Ramos (cell line): ENCODE results near the gene GCN1.
"Not testable (repeated sequence)": the region's sequence is repeated elsewhere in the genome, so short reads cannot be mapped to it uniquely, and the experiment has no call there.

Experiments used
- in situ Hi-C: fragments of 300-500 bp; cut with MboI; formaldehyde crosslinking; loops from one replicate; pipeline ENCODE4 v1.14.3; 2022; ENCODE audit warnings: low sequenced_read_pairs; ENCODE audit not compliant: unreplicated experiment

Gene GCN1

GRCh38 chr12:120194534-120195395 lies at the start of gene GCN1:
Gene GCN1, minus strand, starts transcription at chr12:120194715. Its CDS starts 18 bp downstream, at chr12:120194697.
- in situ Hi-C loops: no loop called here

- in situ Hi-C loops: no loop called here
Measured at GRCh38 chr12:120242971-120243699, 48.6 kb upstream of the GCN1 start.

DNA sequence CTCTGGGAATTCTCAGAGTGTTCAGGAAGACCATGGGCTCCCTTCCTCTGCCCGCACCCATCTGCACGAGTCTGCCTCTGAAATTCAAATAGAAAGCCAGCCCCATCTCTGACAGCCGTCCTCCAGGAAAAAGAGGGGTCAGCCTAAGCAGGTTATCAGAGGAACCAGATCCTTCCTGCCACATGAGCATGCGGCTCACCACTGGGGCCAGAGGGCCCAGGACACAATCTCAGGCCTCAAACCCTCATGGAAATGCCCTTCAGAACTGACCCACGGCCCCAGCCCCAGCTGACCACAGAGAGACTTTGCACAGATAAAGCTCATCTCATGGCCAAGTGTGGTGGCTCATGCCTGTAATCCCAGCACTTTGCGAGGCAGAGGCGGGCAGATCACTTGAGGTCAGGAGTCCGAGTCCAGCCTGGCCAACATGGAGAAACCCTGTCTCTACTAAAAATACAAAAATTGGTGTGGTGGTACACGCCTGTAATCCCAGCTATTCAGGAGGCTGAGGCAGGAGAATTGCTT lies 47.8 kb upstream of the GCN1 start:
- in situ Hi-C loops: no loop called here

DNA sequence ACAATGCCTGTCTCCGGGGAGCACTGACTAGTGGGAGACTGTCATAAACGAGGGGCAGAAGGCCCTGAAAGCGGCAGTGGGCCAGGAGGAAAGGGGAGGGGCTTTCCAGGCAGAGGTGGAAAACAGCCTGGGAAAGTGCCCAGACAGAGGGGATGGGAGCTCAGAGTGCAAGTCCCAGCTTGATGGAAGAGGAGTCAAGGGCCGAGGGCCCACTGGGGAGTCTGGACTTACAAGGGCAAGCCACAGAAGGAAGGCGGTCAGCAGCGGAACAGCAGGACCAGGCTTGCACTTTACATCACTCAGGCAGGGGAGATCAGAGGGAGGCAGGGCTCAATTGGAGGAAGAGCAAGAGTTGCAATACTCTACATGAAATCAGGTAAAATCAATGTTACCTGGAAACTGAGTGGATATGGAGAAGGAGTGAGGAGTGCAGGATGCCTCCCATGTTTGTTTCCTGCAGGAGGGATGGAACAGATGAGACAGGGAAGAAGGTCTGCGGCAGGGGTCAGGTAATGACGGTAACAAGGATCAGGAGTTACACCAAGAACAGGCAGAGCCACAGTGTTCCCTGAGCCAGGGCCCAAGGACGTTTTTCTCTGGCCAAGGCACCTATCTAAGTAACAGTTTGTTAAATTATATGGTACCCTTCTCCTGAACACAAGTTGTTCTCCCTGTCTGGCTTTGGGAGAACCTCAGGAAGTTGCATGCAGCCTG lies 47.2 kb upstream of the GCN1 start:
- in situ Hi-C loops: no loop called here

DNA sequence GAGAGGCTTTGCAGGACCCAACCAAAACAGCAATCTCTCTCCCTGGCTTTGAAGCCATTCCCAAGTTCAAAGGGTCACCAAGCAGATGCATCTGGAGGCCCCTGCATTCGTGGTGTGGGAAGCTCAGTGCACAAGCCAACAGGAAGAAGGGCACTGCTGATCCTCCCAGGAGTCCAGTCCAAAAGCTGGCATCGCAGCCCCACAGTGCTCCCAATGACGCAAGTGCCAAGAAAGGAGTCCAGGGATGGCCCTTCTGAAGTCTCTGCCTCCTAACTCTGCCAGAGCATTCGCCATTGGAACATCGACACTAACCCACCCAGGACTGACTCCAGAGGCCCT lies 45.9 kb upstream of the GCN1 start:
- in situ Hi-C loops: no loop called here

DNA sequence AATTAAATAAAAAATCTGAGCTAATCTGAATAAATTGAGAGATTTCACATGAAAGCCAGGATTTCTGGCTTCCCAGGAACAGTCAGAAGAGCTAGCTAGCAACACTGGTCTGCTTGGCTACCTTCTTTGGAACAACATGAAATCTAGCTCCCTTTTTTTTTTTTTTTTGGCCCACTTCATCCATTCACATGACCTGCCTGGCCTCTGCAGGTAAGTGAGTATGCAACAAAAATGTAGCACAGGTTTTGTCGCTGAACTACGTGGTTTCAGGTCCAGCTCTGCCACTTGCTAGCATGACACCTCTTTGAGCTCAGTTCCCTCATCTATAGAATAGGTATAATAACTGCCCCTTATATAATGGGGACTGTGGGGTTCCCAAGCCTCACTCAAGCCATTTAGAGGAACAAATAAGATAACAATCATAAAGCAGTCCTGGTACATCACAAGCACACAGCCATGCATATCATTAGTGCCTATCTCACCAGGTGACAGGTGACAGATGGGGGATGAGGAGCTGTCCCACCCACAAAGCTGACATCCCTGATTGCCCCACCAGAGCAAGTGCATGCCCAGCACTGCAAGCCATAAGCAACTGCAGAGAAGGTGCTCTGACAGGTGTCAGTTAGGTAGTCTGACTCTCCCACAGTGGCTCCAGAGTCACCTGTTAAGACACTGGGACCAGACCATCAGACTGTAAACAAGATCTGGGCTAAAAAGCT lies 45.4 kb upstream of the GCN1 start:
- in situ Hi-C loops: no loop called here

DNA sequence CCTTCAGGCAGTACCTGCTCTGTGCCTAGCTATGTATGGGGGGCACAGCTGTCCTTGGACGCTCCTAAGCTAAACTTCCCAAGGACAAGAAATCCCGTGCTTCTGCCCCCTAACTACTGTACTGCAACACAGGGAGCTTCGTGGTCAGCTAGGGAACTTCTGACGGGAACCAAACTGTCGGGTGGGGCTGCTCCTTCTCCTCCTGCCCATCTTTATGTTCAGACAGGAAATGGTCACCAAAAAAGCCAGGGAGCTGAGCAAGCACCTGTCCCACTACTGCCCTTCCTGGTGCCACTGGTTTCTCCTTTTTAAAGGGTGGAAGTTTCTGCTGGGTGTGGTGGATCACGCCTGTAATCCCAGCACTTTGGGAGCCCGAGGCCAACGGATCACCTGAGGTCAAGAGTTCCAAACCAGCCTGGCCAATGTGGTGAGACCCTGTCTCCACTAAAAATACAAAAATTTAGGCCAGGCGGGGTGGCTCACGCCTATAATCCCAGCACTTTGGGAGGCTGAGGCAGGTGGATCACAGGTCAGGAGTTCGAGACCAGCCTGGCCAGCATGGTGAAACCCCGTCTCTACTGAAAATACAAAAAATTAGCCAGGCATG lies 44.4 kb upstream of the GCN1 start:
- in situ Hi-C loops: no loop called here

DNA sequence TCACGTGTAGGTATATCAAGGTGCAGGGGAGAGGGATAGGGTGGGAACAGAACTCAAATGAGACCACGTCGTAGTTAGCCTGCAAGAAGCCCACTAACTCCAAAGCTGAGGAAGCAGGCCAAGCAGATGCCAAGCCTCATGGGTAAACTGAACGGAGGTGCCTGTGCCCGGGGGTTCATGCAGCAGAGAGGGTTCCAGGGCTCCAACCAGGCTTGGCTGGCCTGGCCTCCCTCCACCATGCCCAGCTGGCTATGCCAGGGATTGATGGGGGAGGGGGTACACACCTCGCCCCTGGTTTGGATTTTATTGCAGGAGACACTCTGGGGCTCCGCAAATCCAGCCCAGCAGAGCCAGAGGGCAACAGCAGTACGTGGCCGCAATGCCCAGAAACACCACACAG lies 43.7 kb upstream of the GCN1 start:
- in situ Hi-C loops: no loop called here

DNA sequence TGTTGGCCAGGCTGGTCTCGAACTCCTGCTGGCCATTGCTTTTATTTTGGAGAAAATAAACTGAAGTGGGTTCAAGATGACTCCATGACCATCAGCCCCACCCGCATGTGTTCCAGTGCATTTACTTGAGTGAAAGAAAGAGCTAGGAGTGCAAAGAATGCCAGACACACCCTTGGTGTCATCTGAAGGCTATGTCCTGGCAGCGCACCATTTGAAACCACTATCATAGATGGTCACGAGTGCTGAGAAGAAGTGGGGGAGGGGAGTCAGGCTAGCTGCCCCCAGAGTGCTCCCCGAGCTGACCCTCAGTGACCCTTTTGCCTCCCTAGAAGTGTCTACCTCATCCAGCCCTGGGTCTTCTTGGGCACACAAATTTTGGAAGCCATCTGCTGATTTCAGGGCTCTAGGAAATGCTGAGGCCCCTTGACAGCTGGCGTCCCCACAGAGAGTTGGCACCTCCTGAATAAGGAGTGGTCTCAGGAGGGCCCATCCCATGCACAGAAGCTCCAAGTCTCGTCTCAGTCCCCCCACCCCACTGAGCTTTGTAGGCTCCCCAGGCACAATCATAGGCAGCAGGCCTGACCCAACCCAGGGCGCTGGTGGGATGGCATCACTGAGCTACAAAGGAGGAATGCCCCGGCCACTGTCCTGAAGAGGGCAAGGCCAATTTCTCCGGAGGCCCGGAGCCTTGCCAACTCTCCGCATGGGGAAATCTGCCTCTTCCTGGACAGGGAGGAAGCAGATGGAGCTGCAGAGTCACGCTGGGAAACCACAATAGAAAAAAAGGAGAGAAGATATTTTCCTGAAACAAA lies 43.1 kb upstream of the GCN1 start:
- in situ Hi-C loops: no loop called here

GRCh38 chr12:120236809-120237208 lies 42.3 kb upstream of the GCN1 start:
- in situ Hi-C loops: not testable (repeated sequence)

GRCh38 chr12:120235369-120236323 lies 41.1 kb upstream of the GCN1 start:
- in situ Hi-C loops: no loop called here

- in situ Hi-C loops: no loop called here
Measured at GRCh38 chr12:120234643-120235368, 40.3 kb upstream of the GCN1 start.

DNA sequence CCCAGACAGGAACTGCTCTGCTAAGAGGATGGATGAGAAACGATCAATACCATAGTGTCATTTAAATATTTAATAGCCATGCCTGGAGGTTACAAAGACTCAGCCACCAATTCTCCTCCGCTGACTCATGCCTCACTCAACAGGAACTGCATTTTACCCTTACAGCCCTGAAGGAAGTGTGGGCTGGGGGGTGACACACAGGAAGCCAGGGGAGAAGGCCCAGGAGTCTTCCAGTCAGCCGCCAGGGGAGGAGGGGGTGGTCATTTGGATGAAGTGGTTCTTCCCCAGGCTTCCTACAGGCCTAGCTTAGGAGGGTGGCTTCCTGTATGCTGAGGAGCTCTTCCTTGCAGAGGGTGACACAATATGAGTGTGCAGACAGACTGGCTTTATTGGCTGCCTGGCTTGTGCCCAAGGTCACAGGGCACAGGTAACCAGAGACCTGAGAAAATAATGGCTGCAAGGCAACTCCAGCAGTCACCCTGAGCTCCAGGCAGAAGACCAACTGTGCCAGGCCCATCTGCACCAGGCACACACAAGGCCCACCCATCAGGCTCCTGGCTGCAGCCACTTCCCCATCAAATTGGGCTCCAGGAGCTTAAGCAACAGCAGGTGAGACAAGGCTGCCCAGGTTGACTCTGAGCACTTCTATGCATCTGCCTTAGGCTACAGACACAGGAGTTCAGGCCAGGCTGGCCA lies 36.9 kb upstream of the GCN1 start:
- in situ Hi-C loops: no loop called here

- in situ Hi-C loops: no loop called here
Measured at GRCh38 chr12:120230974-120231315, 36.4 kb upstream of the GCN1 start.

- in situ Hi-C loops: no loop called here
Measured at GRCh38 chr12:120230326-120230973, 35.9 kb upstream of the GCN1 start.
